ENCODE data around the gene AURKA.

AURKA gene

GRCh38 chr20:56412949-56413348 is 20.9 kb upstream of the AURKA start:
- TF ChIP-seq PPARA (CRISPR knock-in tag; IDR thresholded peaks at IDR 0.05; ENCODE audit: borderline replicate concordance) (no peak), TOX (CRISPR knock-in tag; IDR thresholded peaks at IDR 0.05; ENCODE audit: borderline replicate concordance) (no peak), TCF4 (CRISPR knock-in tag; IDR thresholded peaks at IDR 0.05; ENCODE audit: borderline replicate concordance) (no peak), ZFP3 (CRISPR knock-in tag; IDR thresholded peaks at IDR 0.05) (no peak), ZFP30 (CRISPR knock-in tag; IDR thresholded peaks at IDR 0.05) (no peak), ZNF70 (CRISPR knock-in tag; IDR thresholded peaks at IDR 0.05) (no peak), POU6F1 (CRISPR knock-in tag; IDR thresholded peaks at IDR 0.05; ENCODE audit: borderline replicate concordance, low read depth) (no peak), ISL1 (CRISPR knock-in tag; IDR thresholded peaks at IDR 0.05) (no peak), CREB5 (CRISPR knock-in tag; IDR thresholded peaks at IDR 0.05; ENCODE audit: low read depth) (no peak), ARNTL (CRISPR knock-in tag; IDR thresholded peaks at IDR 0.05; ENCODE audit: borderline replicate concordance, low read depth) (no peak)
- no peak for ATAC-seq

- no peak for TF ChIP-seq RARB (CRISPR knock-in tag; IDR thresholded peaks at IDR 0.05)
- no peak for TF ChIP-seq ZNF70 (CRISPR knock-in tag; IDR thresholded peaks at IDR 0.05)
- TF ChIP-seq PPARA (CRISPR knock-in tag; IDR thresholded peaks at IDR 0.05; ENCODE audit: borderline replicate concordance): no peak
- no peak for TF ChIP-seq ISL1 (CRISPR knock-in tag; IDR thresholded peaks at IDR 0.05)
- no peak for TF ChIP-seq TOX (CRISPR knock-in tag; IDR thresholded peaks at IDR 0.05; ENCODE audit: borderline replicate concordance)
- no peak for TF ChIP-seq ZFP3 (CRISPR knock-in tag; IDR thresholded peaks at IDR 0.05)
- TF ChIP-seq ZNF8 (CRISPR knock-in tag; IDR thresholded peaks at IDR 0.05): no peak
- no peak for TF ChIP-seq OSR1 (CRISPR knock-in tag; IDR thresholded peaks at IDR 0.05)
- no peak for TF ChIP-seq CREB5 (CRISPR knock-in tag; IDR thresholded peaks at IDR 0.05; ENCODE audit: low read depth)
- no peak for TF ChIP-seq ESRRG (CRISPR knock-in tag; IDR thresholded peaks at IDR 0.05)
- TF ChIP-seq CSDC2 (CRISPR knock-in tag; IDR thresholded peaks at IDR 0.05): no peak
- TF ChIP-seq SNAI2 (CRISPR knock-in tag; IDR thresholded peaks at IDR 0.05): no peak
- no peak for TF ChIP-seq CSRNP3 (CRISPR knock-in tag; IDR thresholded peaks at IDR 0.05)
- no peak for TF ChIP-seq ZC3H10 (CRISPR knock-in tag; IDR thresholded peaks at IDR 0.05)
- TF ChIP-seq TSHZ2 (CRISPR knock-in tag; IDR thresholded peaks at IDR 0.05): no peak
- no peak for TF ChIP-seq ZFP30 (CRISPR knock-in tag; IDR thresholded peaks at IDR 0.05)
- no peak for TF ChIP-seq POU6F1 (CRISPR knock-in tag; IDR thresholded peaks at IDR 0.05; ENCODE audit: borderline replicate concordance, low read depth)
- no peak for TF ChIP-seq TCF4 (CRISPR knock-in tag; IDR thresholded peaks at IDR 0.05; ENCODE audit: borderline replicate concordance)
- no peak for TF ChIP-seq ZNF565 (CRISPR knock-in tag; conservative IDR thresholded peaks at IDR 0.05; ENCODE audit: low read depth)
- TF ChIP-seq ARNTL (CRISPR knock-in tag; IDR thresholded peaks at IDR 0.05; ENCODE audit: borderline replicate concordance, low read depth): no peak
- ATAC-seq: no peak
Measured at GRCh38 chr20:56412473-56412790, 20.4 kb upstream of the AURKA start.

Measured in SK-N-SH treated with all-trans-retinoic acid at 6 μM for 48 hours (cell line).